Measurements from ENCODE around the gene HUS1B. TPM values are rescaled to one million over a fixed set of nuclear protein-coding genes. Genes with fewer than 3 reads are reported as not detected.

Gene HUS1B
- total RNA-seq = 1.0 TPM
- long read RNA-seq = 0 reads

- H3K27ac ChIP-seq = no peak within 1 kb of the TSS
- H3K27me3 ChIP-seq = no peaks in the 10 kb centered on the region
- peaks cover 10% of the 10 kb centered on the region for H3K36me3 ChIP-seq
- intact Hi-C loops (cut with DNase I) = no loop called here
- H3K4me3 ChIP-seq = no peak within 1 kb of the TSS
- TF ChIP-seq CTCF (IDR thresholded peaks at IDR 0.05) = no peak
- H3K9me3 ChIP-seq = peaks cover 6% of the 10 kb centered on the region
- H3K4me1 ChIP-seq = peaks cover 6% of the 10 kb centered on the region
- no peak for DNase-seq
- ATAC-seq = no peak
Observed at GRCh38 chr6:656460-657252, at the start of gene HUS1B. Gene HUS1B, minus strand, starts transcription at chr6:657100. Its CDS starts 156 bp downstream, at chr6:656944.

- Histone ChIP-seq H3K27ac (no peak overlapping the region), H3K27me3 (no peaks in the 10 kb centered on the region), H3K4me3 (no peak overlapping the region), H3K4me1 (peaks cover 6% of the 10 kb centered on the region), H3K9me3 (no peaks in the 10 kb centered on the region), H3K36me3 (no peaks in the 10 kb centered on the region)
- intact Hi-C loops (cut with DNase I) = no loop called here
- TF ChIP-seq CTCF (IDR thresholded peaks at IDR 0.05) = no peak
- DNase-seq (no peak), ATAC-seq (no peak)
Observed at GRCh38 chr6:706146-706545, 49.2 kb upstream of the HUS1B start.

- Histone ChIP-seq H3K36me3 (no peaks in the 10 kb centered on the region), H3K4me1 (peaks cover under 1% of the 10 kb centered on the region), H3K27ac (no peak overlapping the region), H3K27me3 (no peaks in the 10 kb centered on the region), H3K4me3 (no peak overlapping the region), H3K9me3 (no peaks in the 10 kb centered on the region)
- no peak for DNase-seq
- intact Hi-C loops (cut with DNase I) = no loop called here
- peak; percentile 69 for ATAC-seq
- TF ChIP-seq CTCF (IDR thresholded peaks at IDR 0.05) = no peak
Observed at GRCh38 chr6:705047-705446, 48.1 kb upstream of the HUS1B start.

- H3K27me3 ChIP-seq = no peaks in the 10 kb centered on the region
- H3K36me3 ChIP-seq = no peaks in the 10 kb centered on the region
- DNase-seq = no peak
- intact Hi-C loops (cut with DNase I) = loop anchor here (5.0 kb wide), 1 partner anchor 292 kb away; no protein-coding TSS in a partner anchor
- no peak overlapping the region for H3K4me3 ChIP-seq
- no peak for TF ChIP-seq CTCF (IDR thresholded peaks at IDR 0.05)
- H3K9me3 ChIP-seq = no peaks in the 10 kb centered on the region
- no peaks in the 10 kb centered on the region for H3K4me1 ChIP-seq
- ATAC-seq = no peak
- no peak overlapping the region for H3K27ac ChIP-seq
Observed at GRCh38 chr6:704046-704445, 47.1 kb upstream of the HUS1B start.

- Histone ChIP-seq H3K9me3 (no peaks in the 10 kb centered on the region), H3K4me1 (no peaks in the 10 kb centered on the region), H3K36me3 (no peaks in the 10 kb centered on the region), H3K27ac (no peak overlapping the region), H3K27me3 (no peaks in the 10 kb centered on the region), H3K4me3 (no peak overlapping the region)
- no peak for TF ChIP-seq CTCF (IDR thresholded peaks at IDR 0.05)
- no peak for ATAC-seq
- no peak for DNase-seq
- intact Hi-C loops (cut with DNase I) = loop anchor here (5.0 kb wide), 1 partner anchor 291 kb away; no protein-coding TSS in a partner anchor
Observed at GRCh38 chr6:703552-703951, 46.7 kb upstream of the HUS1B start.
